Islet precursor cell (in vitro differentiated cells): ENCODE data around the gene SEMA3B.
"Not testable (repeated sequence)": the region's sequence is repeated elsewhere in the genome, so short reads cannot be mapped to it uniquely, and the experiment has no call there.

Experiments used
- DNase-seq: peaks from one replicate; pipeline ENCODE4 v3.0.0-alpha.2; 2018

SEMA3B gene

GRCh38 chr3:50268703-50269451 lies at the start of gene SEMA3B:
SEMA3B (plus strand) TSS chr3:50269147; CDS start chr3:50269241, 94 bp downstream.
- DNase-seq: no peak

GRCh38 chr3:50219285-50219684 lies 49.7 kb upstream of the SEMA3B start:
- no peak for DNase-seq

- DNase-seq: no peak
Observed at GRCh38 chr3:50220109-50220508, 48.8 kb upstream of the SEMA3B start.

GRCh38 chr3:50221051-50221410 lies 47.9 kb upstream of the SEMA3B start:
- DNase-seq: no peak

- DNase-seq: peak; percentile 74
Observed at GRCh38 chr3:50221411-50222168, 47.4 kb upstream of the SEMA3B start.

GRCh38 chr3:50222169-50222528 lies 46.8 kb upstream of the SEMA3B start:
- no peak for DNase-seq

- DNase-seq: no peak
Observed at GRCh38 chr3:50224639-50225038, 44.3 kb upstream of the SEMA3B start.

GRCh38 chr3:50226888-50227389 lies 42.0 kb upstream of the SEMA3B start:
- no peak for DNase-seq

GRCh38 chr3:50227390-50228183 lies 41.4 kb upstream of the SEMA3B start:
- DNase-seq: peak; percentile 98

GRCh38 chr3:50228184-50228763 lies 40.7 kb upstream of the SEMA3B start:
- DNase-seq: not testable (repeated sequence)

GRCh38 chr3:50229490-50229889 lies 39.5 kb upstream of the SEMA3B start:
- no peak for DNase-seq

- DNase-seq: no peak
Observed at GRCh38 chr3:50230104-50230793, 38.7 kb upstream of the SEMA3B start.

- DNase-seq: no peak
Observed at GRCh38 chr3:50230794-50231125, 38.2 kb upstream of the SEMA3B start.

- DNase-seq: no peak
Observed at GRCh38 chr3:50231581-50231980, 37.4 kb upstream of the SEMA3B start.

GRCh38 chr3:50232303-50232702 lies 36.6 kb upstream of the SEMA3B start:
- no peak for DNase-seq

GRCh38 chr3:50233176-50233575 lies 35.8 kb upstream of the SEMA3B start:
- DNase-seq: no peak

- DNase-seq: peak; percentile 100
Observed at GRCh38 chr3:50235716-50236483, 33.0 kb upstream of the SEMA3B start, which contains the start of gene GNAI2. GNAI2 (plus strand) TSS chr3:50236204; CDS start chr3:50236336, 132 bp downstream.

- no peak for DNase-seq
Observed at GRCh38 chr3:50236484-50237132, 32.3 kb upstream of the SEMA3B start.

GRCh38 chr3:50237133-50237651 lies 31.8 kb upstream of the SEMA3B start:
- peak; percentile 70 for DNase-seq

GRCh38 chr3:50237754-50238548 lies 31.0 kb upstream of the SEMA3B start:
- peak; percentile 93 for DNase-seq
